KMS-11 (cell line): Measurements from ENCODE around the gene CRACR2B.

Experiments
- H2AFZ ChIP-seq: fragments of 200-600 bp; sonication (generic); 2 replicates; pipeline ENCODE4 v1.6.1; 2016; ENCODE audit warnings: antibody characterized with exemption, mixed run types, low read depth
- H3K27ac ChIP-seq: fragments of 200-600 bp; sonication (generic); 2 replicates; pipeline ENCODE4 v1.6.1; 2016; ENCODE audit warnings: mild to moderate bottlenecking, mixed run types
- H3K27me3 ChIP-seq: fragments of 200-600 bp; sonication (generic); 2 replicates; pipeline ENCODE4 v1.6.1; 2017; ENCODE audit warnings: mild to moderate bottlenecking, low read depth, mixed run types, moderate library complexity; ENCODE audit not compliant: insufficient read depth
- H3K36me3 ChIP-seq: fragments of 200-600 bp; sonication (generic); 2 replicates; pipeline ENCODE4 v1.6.1; 2017; ENCODE audit warnings: mild to moderate bottlenecking, mixed run types; ENCODE audit not compliant: insufficient read depth
- H3K4me1 ChIP-seq: fragments of 200-600 bp; sonication (generic); 2 replicates; pipeline ENCODE4 v1.6.1; 2016; ENCODE audit warnings: mild to moderate bottlenecking, low read depth, mixed run types; ENCODE audit not compliant: poor library complexity, severe bottlenecking
- H3K4me2 ChIP-seq: fragments of 200-600 bp; sonication (generic); 2 replicates; pipeline ENCODE4 v1.7.0; 2016; ENCODE audit warnings: mild to moderate bottlenecking, mixed run types
- H3K4me3 ChIP-seq: fragments of 200-600 bp; sonication (generic); IDR thresholded peaks from 2 replicates; pipeline ENCODE4 v1.6.1; 2017; ENCODE audit warnings: low read depth, low read length, mixed read lengths; ENCODE audit not compliant: insufficient read depth
- H3K79me2 ChIP-seq: fragments of 200-600 bp; sonication (generic); 2 replicates; pipeline ENCODE4 v1.6.1; 2016; ENCODE audit warnings: low read depth, mixed run types; ENCODE audit not compliant: insufficient read depth
- H3K9ac ChIP-seq: fragments of 200-600 bp; sonication (generic); 2 replicates; pipeline ENCODE4 v1.6.1; 2016; ENCODE audit warnings: mild to moderate bottlenecking, mixed run types
- H4K20me1 ChIP-seq: fragments of 200-600 bp; sonication (generic); 2 replicates; pipeline ENCODE4 v1.6.1; 2016; ENCODE audit warnings: mild to moderate bottlenecking, mixed run types; ENCODE audit not compliant: insufficient read depth
- CTCF ChIP-seq: fragments of 200-600 bp; sonication (generic); conservative IDR thresholded peaks from 2 replicates; pipeline ENCODE4 v1.6.1; 2017; ENCODE audit warnings: low read depth, mild to moderate bottlenecking, antibody characterized with exemption, low read length, moderate library complexity, mixed read lengths

The CRACR2B gene

GRCh38 chr11:876545-876944 is 48.8 kb downstream of the CRACR2B start:
- no peaks in the 10 kb centered on the region for H3K27me3 ChIP-seq
- no peaks in the 10 kb centered on the region for H3K79me2 ChIP-seq
- H3K4me2 ChIP-seq = no peak overlapping the region
- H3K36me3 ChIP-seq = no peaks in the 10 kb centered on the region
- no peak for TF ChIP-seq CTCF
- no peak overlapping the region for H3K4me3 ChIP-seq
- no peak overlapping the region for H2AFZ ChIP-seq
- peaks cover 4% of the 10 kb centered on the region for H3K4me1 ChIP-seq
- no peak overlapping the region for H3K27ac ChIP-seq
- H4K20me1 ChIP-seq = no peaks in the 10 kb centered on the region
- no peak overlapping the region for H3K9ac ChIP-seq

- no peak overlapping the region for H3K4me3 ChIP-seq
- H3K27me3 ChIP-seq = no peaks in the 10 kb centered on the region
- H3K9ac ChIP-seq = no peak overlapping the region
- H3K27ac ChIP-seq = no peak overlapping the region
- H3K36me3 ChIP-seq = no peaks in the 10 kb centered on the region
- peaks cover 4% of the 10 kb centered on the region for H3K4me1 ChIP-seq
- no peak overlapping the region for H3K4me2 ChIP-seq
- H3K79me2 ChIP-seq = no peaks in the 10 kb centered on the region
- no peak for TF ChIP-seq CTCF
- H4K20me1 ChIP-seq = no peaks in the 10 kb centered on the region
- no peak overlapping the region for H2AFZ ChIP-seq
These were observed 49.8 kb downstream of the CRACR2B start for GRCh38 chr11:877565-877964.

GRCh38 chr11:880447-880846 is 52.7 kb downstream of the CRACR2B start:
- Histone ChIP-seq H3K4me1 (peaks cover 4% of the 10 kb centered on the region), H3K27me3 (no peaks in the 10 kb centered on the region), H2AFZ (no peak overlapping the region), H4K20me1 (no peaks in the 10 kb centered on the region), H3K36me3 (no peaks in the 10 kb centered on the region), H3K4me2 (no peak overlapping the region), H3K27ac (no peak overlapping the region), H3K4me3 (no peak overlapping the region), H3K79me2 (no peaks in the 10 kb centered on the region), H3K9ac (no peak overlapping the region)
- TF ChIP-seq CTCF = no peak
